Measurements from ENCODE around the gene INTS7. TPM values are rescaled to one million over a fixed set of nuclear protein-coding genes. Genes with fewer than 3 reads are reported as not detected.
"Not testable (repeated sequence)": the region's sequence is repeated elsewhere in the genome, so short reads cannot be mapped to it uniquely, and the experiment has no call there.

Gene INTS7
- total RNA-seq, 4 donors from 2014 or later = 6.7 to 11.0 (median 9.5) TPM

DNA sequence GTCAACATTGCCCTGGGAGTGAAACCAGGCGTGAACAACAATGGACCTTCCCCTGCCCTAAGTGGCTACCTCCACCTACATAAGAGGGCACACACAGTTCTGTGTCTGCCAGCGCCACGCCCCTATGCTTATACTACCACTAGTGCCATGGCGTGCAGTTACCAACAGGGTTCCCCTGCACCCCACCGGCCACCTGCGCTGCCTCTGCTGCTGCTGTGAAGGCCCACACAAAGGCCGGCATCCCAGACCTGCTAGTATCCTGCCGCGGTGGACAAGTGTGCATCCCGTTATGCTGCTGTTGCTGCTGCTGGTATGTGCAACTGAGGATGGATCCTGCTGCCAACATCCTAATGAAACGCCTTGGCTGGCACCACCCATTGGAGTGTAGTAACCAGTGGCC is 75.7 kb downstream of the INTS7 start:
- TF ChIP-seq, protein P1, sequence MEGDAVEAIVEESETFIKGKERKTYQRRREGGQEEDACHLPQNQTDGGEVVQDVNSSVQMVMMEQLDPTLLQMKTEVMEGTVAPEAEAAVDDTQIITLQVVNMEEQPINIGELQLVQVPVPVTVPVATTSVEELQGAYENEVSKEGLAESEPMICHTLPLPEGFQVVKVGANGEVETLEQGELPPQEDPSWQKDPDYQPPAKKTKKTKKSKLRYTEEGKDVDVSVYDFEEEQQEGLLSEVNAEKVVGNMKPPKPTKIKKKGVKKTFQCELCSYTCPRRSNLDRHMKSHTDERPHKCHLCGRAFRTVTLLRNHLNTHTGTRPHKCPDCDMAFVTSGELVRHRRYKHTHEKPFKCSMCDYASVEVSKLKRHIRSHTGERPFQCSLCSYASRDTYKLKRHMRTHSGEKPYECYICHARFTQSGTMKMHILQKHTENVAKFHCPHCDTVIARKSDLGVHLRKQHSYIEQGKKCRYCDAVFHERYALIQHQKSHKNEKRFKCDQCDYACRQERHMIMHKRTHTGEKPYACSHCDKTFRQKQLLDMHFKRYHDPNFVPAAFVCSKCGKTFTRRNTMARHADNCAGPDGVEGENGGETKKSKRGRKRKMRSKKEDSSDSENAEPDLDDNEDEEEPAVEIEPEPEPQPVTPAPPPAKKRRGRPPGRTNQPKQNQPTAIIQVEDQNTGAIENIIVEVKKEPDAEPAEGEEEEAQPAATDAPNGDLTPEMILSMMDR (IDR thresholded peaks at IDR 0.05) = no peak
- no peak for DNase-seq (ENCODE audit: low spot score)
- ATAC-seq (ENCODE audit: low FRiP score) = no peak

DNA sequence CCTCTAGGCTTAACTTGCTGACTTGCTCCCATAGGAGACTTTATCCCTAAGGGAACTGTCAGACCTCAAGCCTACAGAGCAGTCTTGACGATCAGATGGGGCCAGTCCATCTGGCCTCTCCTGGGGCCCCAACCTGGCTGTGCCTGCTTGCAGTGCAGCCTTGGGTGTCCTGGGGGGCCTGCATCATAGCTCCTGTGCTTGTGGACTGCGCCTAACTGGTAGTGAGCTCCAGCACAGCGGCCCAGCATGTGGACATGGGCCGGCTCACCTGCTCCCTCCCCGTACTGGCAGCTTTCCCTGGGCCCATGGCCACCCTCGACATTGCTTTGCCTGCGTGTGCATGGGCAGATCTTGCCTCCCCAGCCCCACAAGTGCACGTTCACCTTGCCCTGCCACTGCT is 76.1 kb downstream of the INTS7 start:
- no peak for ATAC-seq (ENCODE audit: low FRiP score)
- DNase-seq (ENCODE audit: low spot score) = no peak

GRCh38 chr1:211954028-211954427 is 81.3 kb downstream of the INTS7 start:
- not testable (repeated sequence) for ATAC-seq (ENCODE audit: low FRiP score); DNase-seq (ENCODE audit: low spot score)

More for the DNA sequence above, 76.1 kb downstream of the INTS7 start:
- TF ChIP-seq, protein P1 (IDR thresholded peaks at IDR 0.05) = no peak

- not testable (repeated sequence) for ATAC-seq (ENCODE audit: low FRiP score); DNase-seq (ENCODE audit: low spot score)
Observed at GRCh38 chr1:211953543-211953942, 81.8 kb downstream of the INTS7 start.

DNA sequence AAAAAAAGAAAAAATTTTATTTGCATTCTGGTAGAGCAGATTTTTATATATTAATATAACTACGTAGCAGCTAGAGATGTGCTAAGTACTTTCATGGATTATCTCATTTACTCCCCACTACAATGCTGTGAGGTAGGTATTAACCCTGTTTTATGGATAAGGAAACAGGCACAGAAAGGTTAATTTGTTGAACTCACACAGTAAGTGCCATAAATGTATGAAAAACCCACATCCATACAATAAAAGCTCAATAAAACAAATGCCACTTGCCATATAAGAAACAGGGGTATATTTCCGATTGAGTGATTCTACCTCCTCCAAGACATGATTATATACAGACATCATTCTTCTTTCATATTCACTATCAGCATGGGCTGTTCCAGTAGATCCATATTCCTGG is 83.1 kb downstream of the INTS7 start:
- TF ChIP-seq, protein P1 (IDR thresholded peaks at IDR 0.05) = no peak
- ATAC-seq (ENCODE audit: low FRiP score) = no peak

GRCh38 chr1:211951856-211952255 is 83.5 kb downstream of the INTS7 start:
- ATAC-seq (ENCODE audit: low FRiP score) = no peak
- no peak for DNase-seq (ENCODE audit: low spot score)
- TF ChIP-seq, protein P1 (IDR thresholded peaks at IDR 0.05) = no peak

More for the DNA sequence above, 83.1 kb downstream of the INTS7 start:
- no peak for DNase-seq (ENCODE audit: low spot score)

GRCh38 chr1:211948377-211948776 is 87.0 kb downstream of the INTS7 start:
- DNase-seq (ENCODE audit: low spot score) (no peak), ATAC-seq (ENCODE audit: low FRiP score) (no peak)
- TF ChIP-seq, protein P1 (IDR thresholded peaks at IDR 0.05) = no peak

DNA sequence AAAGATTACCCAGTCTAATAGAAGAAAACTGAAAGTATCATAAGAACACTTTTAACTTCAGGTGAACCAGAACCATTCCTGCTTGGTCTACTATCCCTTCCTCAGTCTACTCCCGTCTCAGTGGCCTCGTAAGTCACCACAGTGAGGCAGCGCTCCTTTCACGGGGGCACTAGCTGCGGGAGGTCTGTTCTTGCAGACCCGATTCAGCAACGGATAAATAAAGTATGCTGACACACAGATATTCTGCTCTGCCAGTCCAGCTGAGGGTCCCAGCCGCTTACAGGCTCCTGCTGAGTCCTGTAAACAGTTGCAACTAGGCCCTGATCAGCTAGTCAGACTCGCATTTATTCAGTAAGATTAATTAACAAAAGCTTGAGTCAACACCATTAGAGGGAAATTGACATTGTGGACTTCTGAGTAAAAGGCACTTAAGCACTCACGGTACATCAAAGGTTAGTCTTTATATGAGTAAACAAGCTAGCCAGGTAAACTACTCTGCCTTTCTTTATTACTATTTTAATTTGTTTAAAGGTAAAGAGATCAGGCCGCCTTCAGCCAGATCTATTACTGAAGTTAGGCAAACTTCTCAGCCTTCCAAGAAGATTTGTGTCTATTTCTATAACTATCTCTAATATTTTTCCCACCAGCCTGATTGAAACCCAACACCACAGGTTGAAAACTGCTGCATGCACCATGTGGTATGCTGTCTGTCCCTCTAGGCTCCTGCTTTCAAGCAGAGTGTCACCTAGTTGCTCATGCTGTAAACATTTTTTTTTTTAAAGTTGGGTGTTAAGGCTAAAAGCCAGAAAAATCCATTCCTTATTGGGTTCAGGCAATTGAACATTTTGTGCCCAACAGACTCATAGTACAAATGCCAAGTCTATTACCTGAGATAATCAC is 87.7 kb downstream of the INTS7 start:
- TF ChIP-seq, protein P1 (IDR thresholded peaks at IDR 0.05) = no peak
- ATAC-seq (ENCODE audit: low FRiP score) = no peak
- no peak for DNase-seq (ENCODE audit: low spot score)

Measured in omental fat pad (tissue), 4 donors.